Stromal cell of bone marrow (primary cell): Measurements from ENCODE around the gene ANKRD63.

Experiments
- DNase-seq: peaks from one replicate; pipeline ENCODE4 v3.0.0-alpha.2; 2012; ENCODE audit warnings: low read depth

The ANKRD63 gene

GRCh38 chr15:40258544-40258943 is 24.3 kb downstream of the ANKRD63 start:
- no peak for DNase-seq

GRCh38 chr15:40257656-40258450 is 25.0 kb downstream of the ANKRD63 start:
- DNase-seq, result no peak

- no peak for DNase-seq
Measured at GRCh38 chr15:40256638-40257235, 26.1 kb downstream of the ANKRD63 start.

- DNase-seq, result no peak
Measured at GRCh38 chr15:40255033-40255432, 27.8 kb downstream of the ANKRD63 start.

- DNase-seq, result no peak
Measured at GRCh38 chr15:40254452-40254851, 28.4 kb downstream of the ANKRD63 start.

- DNase-seq, result no peak
Measured at GRCh38 chr15:40253167-40253790, 29.6 kb downstream of the ANKRD63 start.

- DNase-seq, result no peak
Measured at GRCh38 chr15:40252438-40253166, 30.3 kb downstream of the ANKRD63 start.

GRCh38 chr15:40252141-40252437 is 30.8 kb downstream of the ANKRD63 start:
- no peak for DNase-seq

- DNase-seq, result no peak
Measured at GRCh38 chr15:40251486-40252140, 31.3 kb downstream of the ANKRD63 start.

GRCh38 chr15:40250771-40251483 is 31.9 kb downstream of the ANKRD63 start:
- DNase-seq, result no peak

- DNase-seq, result no peak
Measured at GRCh38 chr15:40250304-40250656, 32.6 kb downstream of the ANKRD63 start.

- no peak for DNase-seq
Measured at GRCh38 chr15:40249477-40250303, 33.2 kb downstream of the ANKRD63 start.

GRCh38 chr15:40248006-40248783 is 34.7 kb downstream of the ANKRD63 start:
- DNase-seq, result no peak

GRCh38 chr15:40247406-40247971 is 35.4 kb downstream of the ANKRD63 start:
- no peak for DNase-seq

- DNase-seq, result no peak
Measured at GRCh38 chr15:40246496-40247280, 36.2 kb downstream of the ANKRD63 start.

- no peak for DNase-seq
Measured at GRCh38 chr15:40245666-40246450, 37.0 kb downstream of the ANKRD63 start.

GRCh38 chr15:40244961-40245523 is 37.8 kb downstream of the ANKRD63 start:
- DNase-seq, result no peak
